ENCODE measurements around the gene GRK3.

The GRK3 gene

DNA sequence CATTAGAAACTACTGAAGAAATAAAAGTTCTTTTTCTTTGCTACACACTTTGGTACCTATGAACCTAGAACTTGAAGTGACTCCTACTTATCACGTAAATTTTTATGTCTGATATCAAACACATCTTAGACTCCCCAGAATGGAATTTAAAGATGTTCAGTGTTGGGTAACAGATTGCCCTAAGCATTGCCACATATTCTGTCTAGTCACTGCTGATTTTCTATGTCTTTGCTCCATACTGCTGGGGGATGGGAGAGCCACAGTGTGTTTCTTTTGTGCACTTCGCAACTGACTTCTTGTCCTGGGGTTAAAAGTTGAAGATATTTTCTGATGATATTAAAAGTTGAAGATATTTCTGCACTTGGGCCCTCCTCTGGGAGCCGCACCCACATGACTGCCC is 158.2 kb downstream of the GRK3 start:
- DNase-seq (ENCODE audit: low read depth) = no peak
- TF ChIP-seq, protein P1, sequence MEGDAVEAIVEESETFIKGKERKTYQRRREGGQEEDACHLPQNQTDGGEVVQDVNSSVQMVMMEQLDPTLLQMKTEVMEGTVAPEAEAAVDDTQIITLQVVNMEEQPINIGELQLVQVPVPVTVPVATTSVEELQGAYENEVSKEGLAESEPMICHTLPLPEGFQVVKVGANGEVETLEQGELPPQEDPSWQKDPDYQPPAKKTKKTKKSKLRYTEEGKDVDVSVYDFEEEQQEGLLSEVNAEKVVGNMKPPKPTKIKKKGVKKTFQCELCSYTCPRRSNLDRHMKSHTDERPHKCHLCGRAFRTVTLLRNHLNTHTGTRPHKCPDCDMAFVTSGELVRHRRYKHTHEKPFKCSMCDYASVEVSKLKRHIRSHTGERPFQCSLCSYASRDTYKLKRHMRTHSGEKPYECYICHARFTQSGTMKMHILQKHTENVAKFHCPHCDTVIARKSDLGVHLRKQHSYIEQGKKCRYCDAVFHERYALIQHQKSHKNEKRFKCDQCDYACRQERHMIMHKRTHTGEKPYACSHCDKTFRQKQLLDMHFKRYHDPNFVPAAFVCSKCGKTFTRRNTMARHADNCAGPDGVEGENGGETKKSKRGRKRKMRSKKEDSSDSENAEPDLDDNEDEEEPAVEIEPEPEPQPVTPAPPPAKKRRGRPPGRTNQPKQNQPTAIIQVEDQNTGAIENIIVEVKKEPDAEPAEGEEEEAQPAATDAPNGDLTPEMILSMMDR (IDR thresholded peaks at IDR 0.05; ENCODE audit: low read depth, low read length, missing control alignments) = no peak
- H3K4me3 ChIP-seq (ENCODE audit: low read depth, low read length) = no peak overlapping the region

DNA sequence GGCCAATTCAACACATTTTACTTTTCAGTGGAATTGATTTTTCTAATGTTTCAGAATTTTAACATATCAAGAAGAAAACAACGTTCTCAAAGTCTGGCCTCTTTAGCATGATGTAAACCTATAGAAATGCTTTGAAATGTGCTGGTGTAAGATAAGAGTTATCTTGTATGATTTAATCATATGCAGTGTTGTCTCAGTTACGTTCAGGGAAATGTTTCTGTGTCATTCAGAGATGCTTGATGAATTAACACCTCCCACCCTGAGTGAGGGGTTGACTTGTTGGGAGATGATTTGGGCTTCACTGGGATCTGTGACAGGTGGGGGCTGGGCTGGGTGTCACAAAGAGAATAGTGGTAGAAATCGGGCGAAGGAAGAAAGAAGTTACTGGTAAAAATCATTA is 161.8 kb downstream of the GRK3 start:
- TF ChIP-seq, protein P1 (IDR thresholded peaks at IDR 0.05; ENCODE audit: low read depth, low read length, missing control alignments) = no peak
- no peak for DNase-seq (ENCODE audit: low read depth)

DNA sequence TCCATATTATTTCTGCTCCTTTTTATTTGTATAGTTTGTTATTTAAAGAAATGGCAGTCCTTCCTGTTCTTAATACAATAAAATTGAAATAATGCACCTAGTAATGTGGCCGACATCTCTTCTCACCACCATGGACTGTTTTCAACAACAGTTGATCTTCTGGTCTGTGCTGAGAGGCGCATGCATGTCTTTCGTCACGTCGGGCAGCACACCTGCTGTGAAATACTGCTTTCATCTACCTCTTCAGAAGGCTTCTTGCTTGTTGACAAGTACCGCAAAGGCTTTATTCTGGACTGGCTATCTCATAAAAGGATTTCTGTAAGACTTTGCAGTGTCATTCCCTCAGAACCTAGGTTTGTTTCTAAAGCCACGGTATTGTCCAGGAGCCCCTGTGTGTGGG is 163.6 kb downstream of the GRK3 start:
- no peak for DNase-seq (ENCODE audit: low read depth)
- H3K4me3 ChIP-seq (ENCODE audit: low read depth, low read length) = no peak overlapping the region
- TF ChIP-seq, protein P1 (IDR thresholded peaks at IDR 0.05; ENCODE audit: low read depth, low read length, missing control alignments) = no peak

More for the DNA sequence above, 161.8 kb downstream of the GRK3 start:
- no peak overlapping the region for H3K4me3 ChIP-seq (ENCODE audit: low read depth, low read length)

GRCh38 chr22:25729016-25729995 is 164.8 kb downstream of the GRK3 start:
- H3K4me3 ChIP-seq (ENCODE audit: low read depth, low read length) = no peak overlapping the region
- TF ChIP-seq, protein P1 (IDR thresholded peaks at IDR 0.05; ENCODE audit: low read depth, low read length, missing control alignments) = no peak

GRCh38 chr22:25735650-25736049 is 171.2 kb downstream of the GRK3 start:
- no peak for DNase-seq (ENCODE audit: low read depth)
- TF ChIP-seq, protein P1 (IDR thresholded peaks at IDR 0.05; ENCODE audit: low read depth, low read length, missing control alignments) = no peak
- H3K4me3 ChIP-seq (ENCODE audit: low read depth, low read length) = no peak overlapping the region

More at GRCh38 chr22:25729016-25729995, 164.8 kb downstream of the GRK3 start:
- DNase-seq (ENCODE audit: low read depth) = no peak

DNA sequence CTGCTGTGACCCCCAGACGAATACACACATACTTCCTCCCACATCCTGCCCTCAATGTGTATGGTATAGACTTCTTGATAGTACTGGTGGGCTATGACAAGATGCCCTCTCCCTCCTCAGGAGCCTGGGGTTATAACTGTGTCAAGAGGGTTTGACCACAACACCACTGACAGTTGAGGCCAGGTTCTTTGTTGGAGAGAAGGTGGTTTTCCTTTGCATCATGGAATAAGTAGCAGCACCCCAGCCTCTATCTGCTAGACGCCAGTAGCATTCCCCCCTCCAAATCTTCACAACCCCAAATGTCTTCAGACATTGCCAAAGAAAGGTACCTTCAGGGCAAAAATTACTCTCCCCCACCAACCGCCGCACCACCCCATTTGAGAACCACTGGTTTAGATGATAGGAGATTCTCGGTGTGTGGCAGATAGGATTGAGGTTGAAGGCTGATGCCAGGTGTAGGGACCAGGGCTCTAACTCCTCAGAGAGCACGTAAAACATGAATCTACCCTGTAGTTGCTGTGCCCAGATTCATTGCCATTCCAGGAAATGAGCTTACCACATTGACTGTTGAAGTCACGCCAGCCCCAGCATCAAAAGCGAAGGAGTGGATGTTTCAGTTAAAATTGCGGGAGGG is 172.0 kb downstream of the GRK3 start:
- H3K4me3 ChIP-seq (ENCODE audit: low read depth, low read length) = no peak overlapping the region
- TF ChIP-seq, protein P1 (IDR thresholded peaks at IDR 0.05; ENCODE audit: low read depth, low read length, missing control alignments) = no peak
- no peak for DNase-seq (ENCODE audit: low read depth)
